Neural progenitor cell (in vitro differentiated cells): ENCODE results near the gene CHIA. TPM values are rescaled to one million over a fixed set of nuclear protein-coding genes. Genes with fewer than 3 reads are reported as not detected.

ENCODE experiments used
- DNase-seq: peaks from one replicate; pipeline ENCODE4 v3.0.0-alpha.2; 2016; ENCODE audit warnings: low spot score
- H2AFZ ChIP-seq: fragments of 200-600 bp; sonication (generic); replicated peaks from 2 replicates; pipeline ENCODE4 v1.6.1; 2016; ENCODE audit warnings: antibody characterized with exemption
- H3F3A ChIP-seq: fragments of 200-600 bp; sonication (generic); 2 replicates; pipeline ENCODE4 v1.6.1; 2016; ENCODE audit warnings: antibody characterized with exemption, low read depth
- H3K27ac ChIP-seq: fragments of 200-600 bp; sonication (generic); 2 replicates; pipeline ENCODE4 v1.5.1; 2016; ENCODE audit warnings: mild to moderate bottlenecking
- H3K27me3 ChIP-seq: fragments of 200-600 bp; sonication (generic); 2 replicates; pipeline ENCODE4 v1.6.1; 2016; ENCODE audit warnings: mild to moderate bottlenecking, moderate library complexity
- H3K36me3 ChIP-seq: fragments of 200-600 bp; sonication (generic); 2 replicates; pipeline ENCODE4 v1.5.1; 2016
- H3K4me1 ChIP-seq: fragments of 200-600 bp; sonication (generic); 2 replicates; pipeline ENCODE4 v1.6.1; 2016; ENCODE audit warnings: mixed run types
- H3K4me2 ChIP-seq: fragments of 200-600 bp; sonication (generic); 2 replicates; pipeline ENCODE4 v1.6.1; 2016
- H3K4me3 ChIP-seq: fragments of 200-600 bp; sonication (generic); 2 replicates; pipeline ENCODE4 v1.5.1; 2016
- H3K79me2 ChIP-seq: fragments of 200-600 bp; sonication (generic); 2 replicates; pipeline ENCODE4 v1.6.1; 2016; ENCODE audit warnings: low read depth
- H3K9ac ChIP-seq: fragments of 200-600 bp; sonication (generic); 2 replicates; pipeline ENCODE4 v1.6.1; 2016
- H3K9me3 ChIP-seq: fragments of 200-600 bp; sonication (generic); 2 replicates; pipeline ENCODE4 v1.5.1; 2016; ENCODE audit warnings: low read depth
- H4K20me1 ChIP-seq: fragments of 200-600 bp; sonication (generic); 2 replicates; pipeline ENCODE4 v1.6.1; 2016; ENCODE audit warnings: low read depth
- H3K27ac Mint-ChIP-seq: 3 replicates; pipeline ENCODE4 v1.8.0; 2021; ENCODE audit warnings: mixed read lengths
- H3K27me3 Mint-ChIP-seq: 2 replicates; pipeline ENCODE4 v1.8.0; 2022; ENCODE audit warnings: low read depth, mild to moderate bottlenecking, inconsistent platforms, moderate library complexity, mixed read lengths; ENCODE audit not compliant: insufficient read depth
- H3K36me3 Mint-ChIP-seq: 3 replicates; pipeline ENCODE4 v1.8.0; 2021; ENCODE audit warnings: mixed read lengths
- H3K4me1 Mint-ChIP-seq: 3 replicates; pipeline ENCODE4 v1.8.0; 2021; ENCODE audit warnings: mixed read lengths
- H3K4me3 Mint-ChIP-seq: 3 replicates; pipeline ENCODE4 v1.8.0; 2021; ENCODE audit warnings: mild to moderate bottlenecking, moderate library complexity, mixed read lengths
- H3K9me3 Mint-ChIP-seq: 3 replicates; pipeline ENCODE4 v1.8.0; 2020; ENCODE audit warnings: mixed read lengths
- CTCF ChIP-seq: fragments of 200-600 bp; sonication (generic); IDR thresholded peaks from 2 replicates; pipeline ENCODE4 v1.5.1; 2017; ENCODE audit warnings: antibody characterized with exemption, mild to moderate bottlenecking
- EZH2 ChIP-seq: fragments of 200-600 bp; sonication (generic); IDR thresholded peaks from 2 replicates; pipeline ENCODE4 v1.6.1; 2017; ENCODE audit warnings: antibody characterized with exemption, mild to moderate bottlenecking, moderate library complexity
- EZH2phosphoT487 ChIP-seq: fragments of 200-600 bp; sonication (generic); IDR thresholded peaks from 2 replicates; pipeline ENCODE4 v1.6.1; 2017; ENCODE audit warnings: antibody characterized with exemption
- total RNA-seq: library from RNA; depleted of rRNA; stranded (reverse); fragments of >200 nt; gene quantifications from 2 replicates; pipeline ENCODE4 v1.2.3, GENCODE V29; 2015; ENCODE audit warnings: low replicate concordance

CHIA gene
- total RNA-seq, 1 donor from 2014 or later = not detected

- TF ChIP-seq EZH2phosphoT487 (no peak), EZH2 (no peak), CTCF (no peak)
- no peak overlapping the region for H3K27ac ChIP-seq
- no peak overlapping the region for H3K9ac ChIP-seq
- H3K36me3 ChIP-seq = no peaks in the 10 kb centered on the region
- peaks cover 10% of the 10 kb centered on the region for H3K27me3 Mint-ChIP-seq
- no peaks in the 10 kb centered on the region for H3K9me3 ChIP-seq
- H3K4me3 ChIP-seq = peak overlapping the region; percentile 74
- no peak overlapping the region for H2AFZ ChIP-seq
- H3K27ac Mint-ChIP-seq = peak overlapping the region; percentile 95
- no peaks in the 10 kb centered on the region for H4K20me1 ChIP-seq
- peak; percentile 38 for DNase-seq
- no peaks in the 10 kb centered on the region for H3K36me3 Mint-ChIP-seq
- H3K4me1 ChIP-seq = peaks cover 11% of the 10 kb centered on the region
- peaks cover 6% of the 10 kb centered on the region for H3K4me1 Mint-ChIP-seq
- peaks cover 10% of the 10 kb centered on the region for H3K27me3 ChIP-seq
- H3F3A ChIP-seq = peaks cover 15% of the 10 kb centered on the region
- H3K4me3 Mint-ChIP-seq = peak overlapping the region; percentile 91
- no peaks in the 10 kb centered on the region for H3K79me2 ChIP-seq
- H3K9me3 Mint-ChIP-seq = no peaks in the 10 kb centered on the region
- peak overlapping the region; percentile 83 for H3K4me2 ChIP-seq
Observed at GRCh38 chr1:111347026-111347425, 56.4 kb downstream of the CHIA start.

GRCh38 chr1:111351700-111352099, 61.0 kb downstream of the CHIA start:
- Histone ChIP-seq H2AFZ (no peak overlapping the region), H3K27ac (no peak overlapping the region), H3K27me3 (peaks cover 9% of the 10 kb centered on the region), H4K20me1 (no peaks in the 10 kb centered on the region), H3K79me2 (no peaks in the 10 kb centered on the region), H3K4me3 (no peak overlapping the region), H3K36me3 (no peaks in the 10 kb centered on the region), H3K4me1 (peaks cover 8% of the 10 kb centered on the region), H3K9me3 (no peaks in the 10 kb centered on the region), H3F3A (peaks cover 14% of the 10 kb centered on the region), H3K9ac (no peak overlapping the region), H3K4me2 (no peak overlapping the region)
- Mint-ChIP-seq H3K4me3 (no peak overlapping the region), H3K27ac (no peak overlapping the region), H3K27me3 (peaks cover 10% of the 10 kb centered on the region), H3K9me3 (no peaks in the 10 kb centered on the region), H3K4me1 (peaks cover 9% of the 10 kb centered on the region), H3K36me3 (no peaks in the 10 kb centered on the region)
- DNase-seq = no peak
- no peak for TF ChIP-seq EZH2phosphoT487
- TF ChIP-seq CTCF = no peak
- no peak for TF ChIP-seq EZH2

- Mint-ChIP-seq H3K4me3 (no peak overlapping the region), H3K27ac (no peak overlapping the region), H3K36me3 (no peaks in the 10 kb centered on the region), H3K9me3 (no peaks in the 10 kb centered on the region), H3K4me1 (peaks cover 4% of the 10 kb centered on the region), H3K27me3 (peaks cover 3% of the 10 kb centered on the region)
- no peak for DNase-seq
- Histone ChIP-seq H3K79me2 (no peaks in the 10 kb centered on the region), H3K4me2 (no peak overlapping the region), H3K27ac (no peak overlapping the region), H3K4me3 (no peak overlapping the region), H3F3A (peaks cover 8% of the 10 kb centered on the region), H2AFZ (no peak overlapping the region), H3K9ac (no peak overlapping the region), H3K36me3 (no peaks in the 10 kb centered on the region), H3K4me1 (peaks cover 10% of the 10 kb centered on the region), H4K20me1 (no peaks in the 10 kb centered on the region), H3K27me3 (no peaks in the 10 kb centered on the region), H3K9me3 (no peaks in the 10 kb centered on the region)
- TF ChIP-seq EZH2phosphoT487 (no peak), CTCF (no peak), EZH2 (no peak)
Observed at GRCh38 chr1:111354584-111354983, 63.9 kb downstream of the CHIA start.
